ENCODE data around the gene KRTAP5-11.
"Not testable (repeated sequence)": the region's sequence is repeated elsewhere in the genome, so short reads cannot be mapped to it uniquely, and the experiment has no call there.

Gene KRTAP5-11

DNA sequence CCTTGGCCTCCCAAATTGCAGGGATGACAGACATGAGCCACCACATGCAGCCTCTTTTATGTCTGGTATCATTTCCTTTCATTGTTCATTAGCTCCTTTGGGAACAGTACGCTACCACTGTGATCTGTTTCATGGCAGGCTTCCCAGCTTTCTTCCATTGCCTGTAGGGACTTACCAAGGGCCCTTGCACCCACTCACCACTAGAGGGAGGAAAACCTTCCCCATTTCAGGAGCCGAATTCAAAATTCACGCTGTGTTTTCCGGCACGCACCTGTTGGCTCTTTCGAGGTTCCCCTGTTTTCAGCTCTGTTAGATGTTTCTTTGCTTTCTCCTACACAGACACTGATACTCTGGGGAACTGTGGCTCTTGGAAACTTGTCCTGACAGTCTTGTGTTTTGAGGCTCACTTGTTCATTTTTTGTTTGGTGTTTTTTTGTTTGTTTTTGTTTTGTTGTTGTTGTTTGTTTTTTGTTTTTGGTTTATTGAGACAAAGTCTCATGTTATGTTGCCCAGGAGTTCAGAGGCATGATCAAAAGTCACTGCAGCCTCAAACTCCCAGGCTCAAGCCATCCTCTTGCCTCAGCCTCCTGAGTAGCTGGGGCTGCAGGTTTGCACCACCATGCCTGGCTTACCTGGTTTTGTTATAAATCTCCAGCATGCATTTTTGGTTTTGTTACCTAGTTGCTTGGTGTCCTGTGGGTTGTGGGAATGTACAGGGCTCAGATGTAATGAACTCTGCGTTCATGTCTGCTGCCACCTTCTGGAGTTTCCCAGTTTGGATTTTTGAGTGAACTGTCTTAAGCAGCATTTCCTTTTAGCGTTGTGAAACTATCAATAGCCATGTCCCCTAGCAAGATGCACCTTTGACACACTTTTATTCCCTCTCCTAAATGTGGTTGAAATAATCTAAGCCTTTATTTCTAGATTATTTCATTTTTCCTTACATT, 2.3 kb downstream of the KRTAP5-11 start:
- peak; percentile 19 for DNase-seq

DNA sequence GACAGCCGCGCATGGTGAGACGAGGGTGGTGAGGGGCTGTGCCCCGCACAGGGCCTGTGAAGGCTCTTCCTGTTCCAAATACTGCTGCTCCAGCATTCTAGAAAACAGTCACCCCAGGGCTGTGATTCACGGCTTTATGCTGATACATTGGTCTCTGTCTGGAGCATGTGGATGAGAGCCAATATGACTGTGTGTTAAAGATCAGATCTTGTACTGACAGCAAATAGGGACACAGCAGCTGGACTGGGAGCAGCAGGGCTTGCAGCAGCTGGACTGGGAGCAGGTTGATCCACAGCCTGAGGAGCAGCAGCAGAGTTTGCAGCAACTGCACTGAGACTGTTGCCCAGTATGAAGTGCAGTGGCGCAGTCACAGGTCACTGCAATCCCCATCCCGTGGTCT, 3.2 kb downstream of the KRTAP5-11 start:
- DNase-seq = not testable (repeated sequence)

DNA sequence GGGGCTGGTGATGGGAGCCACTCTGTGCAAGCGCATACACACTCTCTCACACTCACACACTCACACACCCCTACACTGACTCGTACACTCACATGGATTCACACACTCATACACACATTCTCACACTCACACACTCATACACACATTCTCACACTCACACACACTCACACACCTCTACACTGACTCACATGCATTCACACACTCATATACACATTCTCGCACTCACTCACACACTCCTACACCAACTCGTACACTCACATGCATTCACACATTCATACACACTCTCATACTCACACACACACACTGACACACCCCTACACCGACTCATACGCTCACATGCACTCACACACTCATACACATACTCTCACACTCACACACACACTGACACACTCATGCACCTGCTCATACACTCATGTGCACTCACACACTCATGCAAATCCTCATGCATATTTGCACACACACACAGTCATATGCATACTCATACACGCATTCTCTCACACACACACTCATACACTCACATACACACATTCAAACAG, 5.1 kb downstream of the KRTAP5-11 start:
- no peak for DNase-seq

DNA sequence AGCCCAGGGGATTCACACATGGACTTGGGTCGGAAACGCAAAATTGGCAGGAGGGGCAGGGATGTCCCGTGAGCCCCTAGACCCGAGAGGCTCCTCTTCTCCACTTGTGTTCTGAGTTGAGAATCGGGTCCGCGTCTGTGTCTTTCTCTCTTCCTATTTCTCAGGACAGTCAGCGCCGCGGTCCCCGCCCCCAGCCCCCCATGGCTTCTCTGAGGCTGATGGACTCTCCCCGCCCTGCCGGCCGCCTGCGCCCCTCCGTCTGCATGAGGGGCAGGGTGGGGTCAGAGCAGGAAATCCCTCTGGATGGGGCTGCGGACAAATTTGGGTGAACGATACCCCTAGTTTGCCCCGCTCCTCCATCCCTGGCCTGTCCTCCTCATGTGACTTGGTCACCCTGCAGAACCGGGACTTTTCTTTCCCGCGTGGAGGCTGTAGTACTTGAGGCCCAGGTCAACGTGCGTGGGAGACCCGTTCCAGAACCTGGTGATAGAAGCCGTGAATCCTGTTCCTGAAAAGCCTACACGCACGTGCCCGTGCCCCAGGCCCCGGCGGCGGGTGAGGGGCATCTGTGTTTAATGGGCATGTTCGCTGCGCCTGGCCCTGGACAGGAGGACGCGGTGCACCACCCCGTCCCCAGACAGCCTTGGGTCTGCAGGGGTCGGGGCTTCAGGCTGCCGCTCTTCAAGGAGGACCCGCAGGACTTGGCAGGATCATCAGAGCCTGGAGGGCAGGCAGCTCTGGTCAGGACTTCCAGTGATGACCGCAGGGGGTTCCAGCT, 5.8 kb downstream of the KRTAP5-11 start:
- not testable (repeated sequence) for DNase-seq

DNA sequence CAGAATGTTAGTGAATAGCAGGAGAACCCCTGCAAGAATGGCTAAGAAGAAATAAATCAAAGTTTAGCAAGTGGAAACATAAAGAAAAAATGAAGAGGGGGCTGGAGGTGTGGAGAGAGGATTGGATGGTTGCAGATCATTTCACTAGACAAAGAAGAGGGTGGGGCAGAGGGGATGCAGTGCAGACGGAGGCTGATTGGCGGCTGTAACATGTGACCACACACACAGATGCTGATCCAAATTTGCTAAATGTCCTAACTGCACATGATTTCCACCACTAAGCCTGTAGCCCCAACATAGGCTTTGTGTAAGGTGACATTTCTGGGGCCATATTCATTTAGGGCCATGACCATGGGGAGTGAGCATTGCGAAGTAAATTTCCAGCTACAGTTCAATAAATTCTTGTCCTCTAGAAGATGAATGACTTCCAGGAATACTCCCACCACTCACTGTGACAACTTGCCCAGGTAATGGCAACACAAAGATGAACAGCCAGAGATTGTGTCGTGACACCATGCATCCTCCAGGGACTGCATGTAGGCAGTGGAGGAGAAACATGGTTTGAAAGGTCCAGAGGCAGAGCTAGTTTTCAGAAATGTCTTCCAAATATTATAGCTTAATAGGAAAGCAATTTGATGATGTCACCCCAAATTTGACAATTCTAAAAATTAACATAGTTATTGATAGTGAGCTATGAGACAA, 6.8 kb downstream of the KRTAP5-11 start:
- no peak for DNase-seq

DNA sequence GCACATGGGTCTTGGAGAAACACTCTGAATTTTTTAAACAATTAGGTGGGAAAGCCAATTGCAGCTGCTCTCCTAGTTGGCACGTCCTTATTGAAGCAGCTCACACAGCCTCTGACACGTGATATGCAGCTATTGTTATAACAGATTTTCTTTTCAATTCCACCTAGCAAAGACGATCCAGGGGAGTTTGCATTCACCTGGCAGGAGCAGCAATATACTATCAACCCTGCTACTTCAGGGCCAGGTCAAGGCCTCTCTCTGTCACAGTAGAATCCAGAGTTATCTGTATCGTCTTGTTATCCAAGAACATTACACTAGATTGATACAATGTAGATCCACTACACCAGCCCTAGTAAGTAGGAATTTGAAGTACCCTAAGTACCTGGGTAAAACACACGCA, 8.3 kb downstream of the KRTAP5-11 start:
- no peak for DNase-seq

DNA sequence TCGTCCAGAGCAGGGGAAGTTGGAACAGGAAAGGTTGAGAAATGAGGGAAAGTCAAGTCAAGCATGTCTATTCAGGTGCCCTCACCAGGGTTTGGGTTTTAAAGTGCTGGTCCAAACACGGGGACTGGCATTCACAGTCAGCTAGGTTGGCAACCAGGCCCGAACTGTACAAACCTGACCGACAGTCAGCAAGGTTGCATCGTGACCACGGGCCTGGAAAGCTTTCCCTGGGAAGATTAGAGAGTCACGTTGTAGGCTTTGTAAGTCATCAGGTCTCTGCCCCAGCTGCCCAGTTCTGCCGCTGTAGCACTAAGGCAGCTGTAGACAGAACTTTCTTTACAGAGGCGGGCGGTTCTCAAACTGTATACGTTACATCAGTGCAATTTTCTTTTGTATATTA, 9.9 kb downstream of the KRTAP5-11 start:
- DNase-seq = no peak

DNA sequence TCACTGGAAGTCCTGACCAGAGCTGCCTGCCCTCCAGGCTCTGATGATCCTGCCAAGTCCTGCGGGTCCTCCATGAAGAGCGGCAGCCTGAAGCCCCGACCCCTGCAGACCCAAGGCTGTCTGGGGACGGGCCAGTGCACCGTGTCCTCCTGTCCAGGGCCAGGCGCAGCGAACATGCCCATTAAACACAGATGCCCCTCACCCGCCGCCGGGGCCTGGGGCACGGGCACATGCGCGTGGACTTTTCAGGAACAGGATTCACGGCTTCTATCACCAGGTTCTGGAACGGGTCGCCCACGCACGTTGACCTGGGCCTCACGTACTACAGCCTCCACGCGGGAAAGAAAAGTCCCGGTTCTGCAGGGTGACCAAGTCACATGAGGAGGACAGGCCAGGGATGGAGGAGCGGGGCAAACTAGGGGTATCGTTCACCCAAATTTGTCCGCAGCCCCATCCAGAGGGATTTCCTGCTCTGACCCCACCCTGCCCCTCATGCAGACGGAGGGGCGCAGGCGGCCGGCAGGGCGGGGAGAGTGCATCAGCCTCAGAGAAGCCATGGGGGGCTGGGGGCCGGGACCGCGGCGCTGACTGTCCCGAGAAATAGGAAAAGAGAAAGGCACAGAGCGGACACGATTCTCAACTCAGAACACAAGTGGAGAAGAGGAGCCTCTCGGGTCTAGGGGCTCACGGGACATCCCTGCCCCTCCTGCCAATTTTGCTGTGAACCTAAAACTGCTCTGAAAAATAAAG, 11.4 kb downstream of the KRTAP5-11 start:
- not testable (repeated sequence) for DNase-seq

DNA sequence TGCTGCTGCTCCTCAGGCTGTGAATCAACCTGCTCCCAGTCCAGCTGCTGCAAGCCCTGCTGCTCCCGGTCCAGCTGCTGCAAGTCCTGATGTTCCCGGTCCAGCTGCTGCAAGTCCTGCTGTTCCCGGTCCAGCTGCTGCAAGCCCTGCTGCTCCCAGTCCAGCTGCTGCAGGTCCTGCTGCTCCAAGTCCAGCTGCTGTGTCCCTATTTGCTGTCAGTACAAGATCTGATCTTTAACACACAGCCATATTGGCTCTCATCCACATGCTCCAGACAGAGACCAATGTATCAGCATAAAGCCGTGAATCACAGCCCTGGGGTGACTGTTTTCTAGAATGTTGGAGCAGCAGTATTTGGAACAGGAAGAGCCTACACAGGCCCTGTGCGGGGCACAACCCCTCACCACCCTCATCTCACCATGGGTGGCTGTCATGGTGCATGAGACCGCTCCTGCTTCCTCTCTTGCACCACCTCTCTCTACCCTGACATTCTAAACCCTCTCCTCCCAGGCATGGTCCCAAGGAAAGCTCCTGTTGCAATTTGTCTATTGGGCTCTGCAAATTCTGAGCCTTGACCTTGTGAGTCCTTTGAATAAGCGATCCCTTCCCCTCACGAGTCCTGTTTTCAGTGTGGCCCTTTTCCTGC, 13.8 kb downstream of the KRTAP5-11 start:
- no peak for DNase-seq

DNA sequence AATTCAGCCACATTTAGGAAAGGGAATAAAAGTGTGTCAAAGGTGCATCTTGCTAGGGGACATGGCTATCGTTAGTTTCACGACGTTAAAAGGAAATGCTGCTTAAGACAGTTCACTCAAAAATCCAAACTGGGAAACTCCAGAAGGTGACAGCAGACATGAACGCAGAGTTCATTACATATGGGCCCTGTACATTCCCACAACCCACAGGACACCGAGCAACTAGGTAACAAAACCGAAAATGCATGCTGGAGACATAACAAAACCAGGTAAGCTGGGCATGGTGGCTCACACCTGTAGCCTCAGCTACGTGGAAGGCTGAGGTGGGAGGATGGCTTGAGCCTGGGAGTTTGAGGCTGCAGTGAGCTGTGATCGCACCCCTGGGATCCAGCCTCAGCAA, 15.0 kb downstream of the KRTAP5-11 start:
- not testable (repeated sequence) for DNase-seq

DNA sequence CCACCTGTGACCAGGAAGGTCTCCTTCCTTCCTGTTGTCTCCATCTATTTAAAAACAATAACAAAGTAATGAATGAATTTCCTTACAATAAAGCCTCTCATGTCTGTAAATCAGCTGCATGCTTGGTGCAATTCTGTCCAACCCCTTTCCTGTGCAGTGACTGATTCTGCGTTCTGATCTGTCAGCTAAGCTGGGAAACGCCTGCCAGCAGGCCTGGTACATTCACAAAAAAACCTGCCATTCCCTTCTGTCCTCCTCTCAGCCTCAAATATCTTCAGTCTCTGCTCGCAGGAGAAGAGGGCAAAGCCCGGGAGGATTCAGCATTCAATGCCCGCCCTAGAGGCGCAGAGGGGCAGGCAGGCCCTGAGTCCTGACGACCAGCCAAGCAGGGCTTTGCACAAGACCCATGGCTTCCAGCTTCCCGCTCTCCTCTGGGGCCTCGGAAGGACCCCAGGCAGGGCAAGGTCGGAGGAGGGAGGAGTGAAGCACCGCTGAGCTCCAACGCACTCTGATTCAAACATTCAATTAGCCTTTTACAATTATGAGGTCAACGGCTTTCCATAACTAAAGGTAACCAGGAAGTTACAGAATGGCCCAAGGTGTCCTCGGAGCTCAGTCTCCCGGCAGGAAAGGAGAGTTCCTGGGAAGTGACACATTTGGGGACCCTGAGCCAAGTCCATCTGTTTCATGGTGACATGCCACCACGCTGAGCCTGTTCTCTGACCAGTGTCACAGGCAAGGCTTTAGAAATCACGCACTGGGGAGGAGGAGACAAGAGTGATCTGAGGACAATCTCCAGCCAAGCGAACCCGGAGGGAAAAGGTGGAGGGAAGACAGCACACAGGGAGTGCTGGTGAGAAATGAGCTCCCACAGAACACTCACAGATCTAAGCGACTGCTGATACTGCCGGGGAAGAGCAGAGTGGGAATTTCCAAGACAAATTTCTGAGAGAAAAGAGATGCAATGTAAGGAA, 15.8 kb downstream of the KRTAP5-11 start:
- not testable (repeated sequence) for DNase-seq

DNA sequence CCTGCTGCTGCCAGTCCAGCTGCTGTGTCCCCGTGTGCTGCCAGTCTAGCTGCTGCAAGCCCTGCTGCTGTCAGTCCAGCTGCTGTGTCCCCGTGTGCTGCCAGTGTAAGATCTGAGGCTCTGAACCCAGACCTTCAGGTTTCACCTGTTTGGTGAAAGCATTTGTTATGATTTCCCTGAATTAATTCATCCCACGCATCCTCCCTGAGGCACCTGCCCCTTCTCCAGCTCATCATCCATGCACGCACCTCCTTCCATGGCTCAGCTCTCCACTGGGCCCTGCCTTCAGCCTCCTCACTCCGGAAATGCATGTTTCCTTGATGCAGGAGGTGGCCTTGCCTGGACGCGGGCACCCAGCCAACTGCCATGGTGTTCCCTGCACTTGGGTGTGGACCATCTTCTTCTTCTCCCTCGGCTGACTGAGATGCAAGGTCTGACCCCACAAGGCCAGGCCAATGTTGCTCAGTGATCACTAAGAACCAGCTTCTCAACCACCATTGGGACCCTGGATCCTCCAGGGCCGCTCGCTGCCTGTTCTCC, 16.5 kb downstream of the KRTAP5-11 start:
- no peak for DNase-seq

DNA sequence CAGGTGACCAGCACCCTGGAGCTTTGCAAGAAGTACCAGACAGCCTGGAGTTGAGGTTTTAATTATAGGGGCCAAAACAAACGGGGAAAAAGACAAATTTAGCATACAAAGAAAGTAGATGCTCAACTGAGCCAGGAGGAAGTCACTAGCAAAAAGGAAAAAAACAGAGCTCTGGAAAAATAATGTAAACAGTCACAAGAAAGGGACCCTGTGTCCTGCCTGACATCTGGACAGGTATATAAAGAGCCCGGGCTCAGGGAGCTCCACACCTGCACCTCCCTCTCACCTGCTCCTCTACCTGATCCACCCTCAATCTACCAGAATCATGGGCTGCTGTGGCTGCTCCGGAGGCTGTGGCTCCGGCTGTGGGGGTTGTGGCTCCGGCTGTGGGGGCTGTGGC, 17.4 kb downstream of the KRTAP5-11 start, which contains the start of gene KRTAP5-10:
Gene KRTAP5-10, plus strand, starts transcription at position 301 of the 400 bp plus-strand sequence. Its CDS starts 25 bp downstream, at position 326.
- DNase-seq = no peak

DNA sequence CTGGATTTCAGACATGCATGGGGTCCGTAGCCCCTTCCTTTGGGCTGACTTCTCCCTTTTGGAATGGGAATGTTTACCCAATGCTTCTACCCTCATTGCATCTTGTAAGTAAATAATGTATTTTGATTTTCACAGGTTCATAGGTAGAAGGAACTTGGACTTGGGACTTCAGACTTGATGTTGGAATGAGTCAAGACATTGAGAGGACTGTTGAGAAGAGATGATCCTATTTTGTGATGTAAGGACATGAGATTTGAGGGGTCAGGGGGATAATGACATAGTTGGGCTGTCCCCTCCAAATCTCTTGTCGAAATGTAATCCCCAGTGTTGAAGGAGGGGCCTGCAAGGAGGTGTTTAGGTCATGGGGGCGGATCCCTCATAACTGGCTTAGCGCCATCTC, 18.2 kb downstream of the KRTAP5-11 start:
- no peak for DNase-seq

DNA sequence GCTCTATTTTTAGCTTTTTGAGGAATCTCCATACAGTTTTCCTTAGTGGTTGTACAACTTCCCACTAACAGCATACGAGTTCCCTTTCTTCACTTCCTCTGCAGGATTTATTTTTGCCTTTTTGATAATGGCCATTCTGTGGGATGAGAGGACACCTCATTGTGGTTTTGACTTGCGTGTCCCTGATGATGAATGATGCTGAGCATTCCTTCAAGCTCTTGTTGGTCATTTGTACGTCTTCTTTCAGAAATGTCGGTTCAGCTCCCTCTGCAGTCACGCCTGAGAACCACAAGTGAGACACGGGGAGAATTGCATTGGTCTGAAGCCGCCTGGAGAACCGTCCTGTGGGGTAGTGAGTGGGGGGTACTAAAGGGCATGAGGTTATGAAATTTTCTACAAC, 19.3 kb downstream of the KRTAP5-11 start:
- DNase-seq = no peak

DNA sequence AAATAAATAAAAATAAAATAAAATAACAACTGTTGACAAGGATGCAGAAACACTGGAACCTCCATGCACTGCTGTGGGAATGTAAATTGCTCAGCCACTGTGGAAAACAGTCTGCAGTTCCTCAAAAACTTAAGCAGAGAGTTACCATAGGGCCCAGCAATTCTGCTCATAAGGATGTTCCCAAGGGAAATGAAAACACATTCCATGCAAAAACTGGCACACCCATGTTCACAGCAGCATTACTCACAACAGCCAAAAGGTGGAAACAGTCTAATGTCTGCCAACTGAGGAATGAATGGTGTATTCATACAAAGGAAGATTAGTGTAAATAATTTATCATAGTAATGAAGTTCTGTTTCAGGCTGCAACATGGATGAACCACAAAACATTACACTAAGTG, 20.6 kb downstream of the KRTAP5-11 start:
- no peak for DNase-seq

DNA sequence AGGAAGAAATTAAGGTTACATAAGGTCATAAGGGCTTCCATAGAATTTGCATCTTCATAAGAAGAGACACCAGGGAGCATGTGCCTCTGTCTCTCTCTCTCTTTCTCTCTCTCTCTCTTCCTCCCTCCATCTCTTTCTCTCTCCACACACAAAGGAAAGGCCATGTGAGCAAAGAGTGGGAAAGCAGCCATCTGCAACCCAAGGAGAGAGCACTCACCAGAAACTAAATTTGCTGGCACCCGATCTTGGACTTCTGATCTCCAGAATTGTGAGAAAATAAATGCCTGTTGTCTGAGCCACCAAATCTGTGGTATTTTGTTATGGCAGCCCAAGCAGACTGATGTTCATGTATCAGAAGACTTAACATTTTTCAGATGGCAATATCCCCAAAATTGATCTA, 23.7 kb downstream of the KRTAP5-11 start:
- DNase-seq = no peak

DNA sequence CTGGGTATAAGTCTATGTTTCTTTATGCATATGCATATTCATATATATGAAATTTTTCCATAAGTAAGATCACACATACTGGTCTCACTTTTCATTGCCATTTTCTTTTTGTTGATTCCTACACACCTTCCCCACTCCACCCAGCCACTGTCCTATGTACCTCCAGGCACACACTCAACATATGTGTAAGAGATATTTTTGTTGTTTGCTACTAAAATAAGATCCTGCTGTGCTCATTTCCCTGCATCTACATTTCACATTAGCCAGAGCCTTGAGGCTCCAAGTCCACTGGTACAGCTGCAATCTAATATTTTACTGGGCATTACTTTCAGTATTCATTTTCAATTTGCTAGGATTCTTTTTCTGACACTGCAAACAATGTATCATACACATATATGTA, 25.4 kb downstream of the KRTAP5-11 start:
- no peak for DNase-seq

DNA sequence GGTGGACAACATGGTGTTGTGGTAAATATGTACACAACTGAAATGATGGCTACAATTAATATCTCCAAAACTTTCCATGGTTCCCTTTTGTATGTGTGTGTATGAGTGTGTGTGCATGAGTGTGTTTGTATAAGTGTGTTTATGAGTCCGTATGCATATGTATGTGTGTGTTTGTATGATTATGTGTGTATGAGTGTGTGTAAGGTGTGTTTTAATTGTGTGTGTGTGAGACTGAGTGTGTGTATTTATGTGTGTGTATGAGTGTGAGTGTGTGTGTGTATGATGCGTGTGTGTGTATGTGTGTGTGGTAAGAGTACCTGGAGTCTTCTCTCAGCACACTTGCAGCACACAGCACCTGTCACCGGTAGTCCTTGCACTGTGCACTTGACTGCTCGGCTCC, 26.7 kb downstream of the KRTAP5-11 start:
- DNase-seq = no peak

DNA sequence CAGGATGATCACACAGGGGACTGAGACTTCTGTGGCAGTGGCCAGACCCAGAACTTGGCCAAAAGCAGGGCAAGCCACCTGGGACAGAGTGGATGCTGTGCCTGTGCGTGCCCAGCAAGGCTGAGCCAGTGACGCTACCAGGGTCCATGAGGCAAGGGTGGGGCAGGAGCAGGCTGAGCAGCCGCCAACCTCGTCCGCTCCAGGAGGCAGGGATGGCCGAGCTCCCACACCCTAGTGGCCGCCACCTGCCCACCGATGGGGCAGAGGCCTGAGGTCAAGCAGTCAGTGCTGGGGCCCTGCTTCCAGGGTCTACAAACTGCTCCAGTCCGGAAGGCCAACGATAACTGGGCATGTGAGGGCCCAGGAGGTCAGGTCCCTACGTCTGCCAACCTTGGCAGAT, 27.2 kb downstream of the KRTAP5-11 start:
- no peak for DNase-seq

All from activated naive CD4-positive, alpha-beta T cell treated with anti-CD3 and anti-CD28 coated beads, Interleukin-2, amount 50 U/mL, for 16 hours (primary cell).